IMR-90 (cell line): ENCODE measurements around the gene MID2.

ENCODE experiments used
- BHLHE40 ChIP-seq: fragments of 150-350 bp; IDR thresholded peaks from 2 replicates; pipeline ENCODE4 v1.6.1; 2016; ENCODE audit warnings: mild to moderate bottlenecking, low read depth, low read length
- FOS ChIP-seq: fragments of 150-350 bp; IDR thresholded peaks from 2 replicates; pipeline ENCODE4 v1.6.1; 2016; ENCODE audit warnings: low read depth, low read length
- POLR2A ChIP-seq: IDR thresholded peaks from 2 replicates; pipeline ENCODE4 v1.6.1; 2012; ENCODE audit warnings: mild to moderate bottlenecking, low read depth, low read length
- RAD21 ChIP-seq: IDR thresholded peaks from 2 replicates; pipeline ENCODE4 v1.6.1; 2012; ENCODE audit warnings: low read length, improper control_type of control experiment
- RFX5 ChIP-seq: IDR thresholded peaks from 2 replicates; pipeline ENCODE4 v1.8.0; 2012; ENCODE audit warnings: low read depth, mild to moderate bottlenecking, low read length, moderate library complexity
- TF ChIP-seq, protein P1 (sequence below): conservative IDR thresholded peaks from 2 replicates; pipeline ENCODE4 v1.5.1; 2012; ENCODE audit warnings: mild to moderate bottlenecking, low read depth, low read length, improper control_type of control experiment

DNA sequence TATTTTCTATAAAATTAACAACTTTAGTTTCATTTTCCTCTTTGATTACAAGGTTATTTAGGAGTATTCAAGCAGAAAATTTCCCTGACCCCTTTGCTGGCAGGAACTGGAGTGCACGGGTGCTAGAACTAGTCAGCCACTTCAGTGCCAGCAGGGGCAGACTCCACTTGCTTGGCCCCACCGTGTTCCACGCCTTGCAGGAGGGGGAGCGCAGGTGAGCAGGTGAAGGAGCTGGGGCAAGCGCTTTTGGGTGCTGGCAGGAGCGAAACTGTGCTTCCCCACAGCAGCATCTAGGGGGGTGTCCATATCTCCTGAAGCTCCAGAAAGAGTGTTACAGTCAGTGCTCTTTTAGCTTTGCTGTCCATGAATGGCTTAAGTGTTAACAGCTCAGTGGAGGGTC is 45.5 kb downstream of the MID2 start:
- TF ChIP-seq, protein P1, sequence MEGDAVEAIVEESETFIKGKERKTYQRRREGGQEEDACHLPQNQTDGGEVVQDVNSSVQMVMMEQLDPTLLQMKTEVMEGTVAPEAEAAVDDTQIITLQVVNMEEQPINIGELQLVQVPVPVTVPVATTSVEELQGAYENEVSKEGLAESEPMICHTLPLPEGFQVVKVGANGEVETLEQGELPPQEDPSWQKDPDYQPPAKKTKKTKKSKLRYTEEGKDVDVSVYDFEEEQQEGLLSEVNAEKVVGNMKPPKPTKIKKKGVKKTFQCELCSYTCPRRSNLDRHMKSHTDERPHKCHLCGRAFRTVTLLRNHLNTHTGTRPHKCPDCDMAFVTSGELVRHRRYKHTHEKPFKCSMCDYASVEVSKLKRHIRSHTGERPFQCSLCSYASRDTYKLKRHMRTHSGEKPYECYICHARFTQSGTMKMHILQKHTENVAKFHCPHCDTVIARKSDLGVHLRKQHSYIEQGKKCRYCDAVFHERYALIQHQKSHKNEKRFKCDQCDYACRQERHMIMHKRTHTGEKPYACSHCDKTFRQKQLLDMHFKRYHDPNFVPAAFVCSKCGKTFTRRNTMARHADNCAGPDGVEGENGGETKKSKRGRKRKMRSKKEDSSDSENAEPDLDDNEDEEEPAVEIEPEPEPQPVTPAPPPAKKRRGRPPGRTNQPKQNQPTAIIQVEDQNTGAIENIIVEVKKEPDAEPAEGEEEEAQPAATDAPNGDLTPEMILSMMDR: no peak
- no peak for TF ChIP-seq POLR2A
- no peak for TF ChIP-seq FOS
- TF ChIP-seq BHLHE40: no peak
- no peak for TF ChIP-seq RAD21
- no peak for TF ChIP-seq RFX5
